Smooth muscle cell (in vitro differentiated cells): ENCODE results near the gene MPP3. TPM values are rescaled to one million over a fixed set of nuclear protein-coding genes. Genes with fewer than 3 reads are reported as not detected.

ENCODE experiments used
- DNase-seq: peaks from one replicate; lab custom pipeline; 2025; ENCODE audit not compliant: unreplicated experiment; lab: John Stamatoyannopoulos, UW
- H2AFZ ChIP-seq: fragments of 200-600 bp; sonication (generic); 2 replicates; pipeline ENCODE4 v1.6.0; 2016; ENCODE audit warnings: antibody characterized with exemption, low read depth, mild to moderate bottlenecking
- H3F3A ChIP-seq: fragments of 200-600 bp; sonication (generic); 2 replicates; pipeline ENCODE4 v1.6.0; 2017; ENCODE audit warnings: antibody characterized with exemption, low read depth
- H3K27ac ChIP-seq: fragments of 200-600 bp; sonication (generic); 2 replicates; pipeline ENCODE4 v1.5.1; 2016; ENCODE audit warnings: low read depth, mild to moderate bottlenecking
- H3K27me3 ChIP-seq: fragments of 200-600 bp; sonication (generic); 2 replicates; pipeline ENCODE4 v1.6.1; 2016; ENCODE audit warnings: low read depth, mild to moderate bottlenecking
- H3K36me3 ChIP-seq: fragments of 200-600 bp; sonication (generic); 2 replicates; pipeline ENCODE4 v1.5.1; 2016; ENCODE audit warnings: low read depth
- H3K4me1 ChIP-seq: fragments of 200-600 bp; sonication (generic); 2 replicates; pipeline ENCODE4 v1.5.1; 2016; ENCODE audit warnings: low read depth
- H3K4me2 ChIP-seq: fragments of 200-600 bp; sonication (generic); 2 replicates; pipeline ENCODE4 v1.6.0; 2016; ENCODE audit warnings: mild to moderate bottlenecking
- H3K4me3 ChIP-seq: fragments of 200-600 bp; sonication (generic); 2 replicates; pipeline ENCODE4 v1.5.1; 2016; ENCODE audit warnings: mild to moderate bottlenecking
- H3K79me2 ChIP-seq: fragments of 200-600 bp; sonication (generic); 2 replicates; pipeline ENCODE4 v1.6.0; 2016; ENCODE audit warnings: low read depth, mild to moderate bottlenecking
- H3K9ac ChIP-seq: fragments of 200-600 bp; sonication (generic); 2 replicates; pipeline ENCODE4 v1.6.0; 2016; ENCODE audit warnings: low read depth
- H3K9me3 ChIP-seq: fragments of 200-600 bp; sonication (generic); replicated peaks from 2 replicates; pipeline ENCODE4 v1.5.1; 2016; ENCODE audit warnings: low read depth
- H4K20me1 ChIP-seq: fragments of 200-600 bp; sonication (generic); 2 replicates; pipeline ENCODE4 v1.6.0; 2016; ENCODE audit warnings: low read depth
- WGBS: methylation state at CpG from one replicate; pipeline ENCODE4 v1.1.7; 2016; ENCODE audit warnings: low lambda C conversion rate; 5-methylcytosine and 5-hydroxymethylcytosine counted together
- polyA plus RNA-seq: library from polyadenylated mRNA; unstranded; fragments of >200 nt; fragmentation: Nextera tagmentation; extraction: Ambion mirVana; gene quantifications from 2 replicates; pipeline ENCODE4 v1.2.1, GENCODE V29; 2016
- total RNA-seq: library from RNA; depleted of rRNA; stranded (reverse); fragments of >200 nt; gene quantifications from 2 replicates; pipeline ENCODE4 v1.2.3, GENCODE V29; 2014
- TF ChIP-seq, protein P1 (sequence below): fragments of 200-600 bp; sonication (generic); IDR thresholded peaks from 2 replicates; pipeline ENCODE4 v1.5.1; 2017; ENCODE audit warnings: borderline replicate concordance, mild to moderate bottlenecking, antibody characterized with exemption; ENCODE audit not compliant: insufficient read depth, poor library complexity, severe bottlenecking

Gene MPP3
- total and polyA plus RNA-seq, 2 experiments from 2014 or later: 6.7 to 8.1 TPM

DNA sequence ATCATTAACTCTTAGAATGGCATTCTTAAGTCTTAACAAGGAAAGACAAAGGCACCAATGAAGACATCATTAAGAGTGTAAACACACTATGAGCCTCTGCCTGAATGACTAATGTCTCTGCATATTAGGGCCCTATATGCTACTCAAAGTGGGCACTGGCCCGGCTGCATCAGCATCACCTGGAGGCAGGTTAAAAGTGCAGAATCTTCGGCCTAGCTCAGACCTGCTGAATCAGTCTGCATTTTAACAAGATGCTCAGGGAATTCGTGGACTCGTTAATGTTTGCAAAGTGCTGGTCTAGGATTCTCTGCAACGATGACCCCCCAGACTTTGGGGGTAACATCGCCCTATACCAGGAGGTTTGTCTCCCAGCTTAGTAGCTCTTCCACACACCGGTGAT, 6.7 kb downstream of the MPP3 start:
- H4K20me1 ChIP-seq: no peaks in the 10 kb centered on the region
- no peaks in the 10 kb centered on the region for H3K79me2 ChIP-seq
- no peak for DNase-seq
- H3K27ac ChIP-seq: no peak overlapping the region
- H2AFZ ChIP-seq: no peak overlapping the region
- H3K4me3 ChIP-seq: no peak overlapping the region
- TF ChIP-seq, protein P1, sequence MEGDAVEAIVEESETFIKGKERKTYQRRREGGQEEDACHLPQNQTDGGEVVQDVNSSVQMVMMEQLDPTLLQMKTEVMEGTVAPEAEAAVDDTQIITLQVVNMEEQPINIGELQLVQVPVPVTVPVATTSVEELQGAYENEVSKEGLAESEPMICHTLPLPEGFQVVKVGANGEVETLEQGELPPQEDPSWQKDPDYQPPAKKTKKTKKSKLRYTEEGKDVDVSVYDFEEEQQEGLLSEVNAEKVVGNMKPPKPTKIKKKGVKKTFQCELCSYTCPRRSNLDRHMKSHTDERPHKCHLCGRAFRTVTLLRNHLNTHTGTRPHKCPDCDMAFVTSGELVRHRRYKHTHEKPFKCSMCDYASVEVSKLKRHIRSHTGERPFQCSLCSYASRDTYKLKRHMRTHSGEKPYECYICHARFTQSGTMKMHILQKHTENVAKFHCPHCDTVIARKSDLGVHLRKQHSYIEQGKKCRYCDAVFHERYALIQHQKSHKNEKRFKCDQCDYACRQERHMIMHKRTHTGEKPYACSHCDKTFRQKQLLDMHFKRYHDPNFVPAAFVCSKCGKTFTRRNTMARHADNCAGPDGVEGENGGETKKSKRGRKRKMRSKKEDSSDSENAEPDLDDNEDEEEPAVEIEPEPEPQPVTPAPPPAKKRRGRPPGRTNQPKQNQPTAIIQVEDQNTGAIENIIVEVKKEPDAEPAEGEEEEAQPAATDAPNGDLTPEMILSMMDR: no peak
- no peaks in the 10 kb centered on the region for H3K9me3 ChIP-seq
- H3K36me3 ChIP-seq: no peaks in the 10 kb centered on the region
- no peak overlapping the region for H3K9ac ChIP-seq
- WGBS: 97% methylated on average over 7 of the region's 7 CpGs
- H3K4me2 ChIP-seq: no peak overlapping the region
- no peaks in the 10 kb centered on the region for H3K27me3 ChIP-seq
- H3F3A ChIP-seq: no peaks in the 10 kb centered on the region
- H3K4me1 ChIP-seq: no peaks in the 10 kb centered on the region

DNA sequence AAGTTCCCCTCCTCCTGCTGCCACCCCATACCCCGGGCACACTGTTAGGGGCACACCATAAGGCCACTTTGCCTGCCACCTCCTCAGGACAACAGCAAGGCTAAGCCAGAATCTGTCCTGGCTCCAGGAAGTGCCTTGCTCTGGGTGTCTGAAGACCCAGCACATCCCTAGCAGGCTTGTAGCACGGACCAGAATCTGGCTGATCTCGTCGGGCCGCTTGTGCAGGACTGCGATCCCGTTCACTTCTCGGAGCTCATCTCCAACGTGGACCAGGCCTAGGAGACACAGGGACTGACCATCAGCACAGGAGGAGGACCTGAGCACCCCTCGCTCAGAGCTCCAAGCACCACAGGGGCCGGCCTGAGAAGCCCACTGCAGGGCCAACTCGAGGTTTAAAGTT, 7.4 kb downstream of the MPP3 start:
- no peaks in the 10 kb centered on the region for H3K27me3 ChIP-seq
- no peak overlapping the region for H2AFZ ChIP-seq
- TF ChIP-seq, protein P1: no peak
- no peaks in the 10 kb centered on the region for H4K20me1 ChIP-seq
- H3K36me3 ChIP-seq: no peaks in the 10 kb centered on the region
- no peaks in the 10 kb centered on the region for H3F3A ChIP-seq
- no peaks in the 10 kb centered on the region for H3K9me3 ChIP-seq
- H3K4me1 ChIP-seq: no peaks in the 10 kb centered on the region
- no peak overlapping the region for H3K4me2 ChIP-seq
- no peaks in the 10 kb centered on the region for H3K79me2 ChIP-seq
- DNase-seq: no peak
- H3K9ac ChIP-seq: no peak overlapping the region
- H3K4me3 ChIP-seq: no peak overlapping the region
- H3K27ac ChIP-seq: no peak overlapping the region
- WGBS: 94% methylated on average over 12 of the region's 12 CpGs

DNA sequence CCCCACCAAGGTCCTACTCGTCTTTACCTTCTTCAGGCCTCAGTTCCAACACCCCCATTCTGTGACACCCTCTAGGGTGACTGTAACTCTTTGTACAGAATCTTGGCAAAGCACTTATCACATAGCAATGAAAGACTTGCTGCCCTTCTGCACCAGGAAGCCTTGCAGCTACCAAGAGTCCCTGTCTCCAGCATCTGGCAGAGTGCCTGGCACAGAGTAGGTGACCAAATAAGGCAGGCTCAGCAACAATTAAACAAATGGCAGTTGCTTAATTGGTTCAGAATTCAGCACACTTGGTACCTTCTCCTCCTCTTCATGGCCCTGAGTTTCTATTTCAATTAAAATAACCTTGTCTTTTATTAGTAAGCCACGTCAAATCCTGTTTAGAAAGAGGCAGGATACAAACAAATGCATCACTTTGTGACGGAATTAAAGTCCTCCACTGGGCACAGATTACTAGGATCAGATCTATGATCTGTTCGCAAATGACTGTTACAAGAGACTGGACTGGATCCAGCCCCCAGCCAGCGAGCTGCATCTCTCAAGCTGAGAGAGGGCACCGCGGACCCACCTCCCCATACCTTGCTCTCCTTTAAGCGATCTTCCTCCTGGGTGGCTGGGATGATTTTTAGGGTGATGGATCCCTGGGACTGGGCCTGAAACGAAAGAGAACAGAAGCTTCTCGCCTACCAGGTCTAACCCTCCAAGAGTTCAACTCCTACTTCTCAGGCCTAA, 9.4 kb downstream of the MPP3 start:
- TF ChIP-seq, protein P1: no peak
- WGBS: 93% methylated on average over 10 of the region's 10 CpGs
- DNase-seq: no peak

DNA sequence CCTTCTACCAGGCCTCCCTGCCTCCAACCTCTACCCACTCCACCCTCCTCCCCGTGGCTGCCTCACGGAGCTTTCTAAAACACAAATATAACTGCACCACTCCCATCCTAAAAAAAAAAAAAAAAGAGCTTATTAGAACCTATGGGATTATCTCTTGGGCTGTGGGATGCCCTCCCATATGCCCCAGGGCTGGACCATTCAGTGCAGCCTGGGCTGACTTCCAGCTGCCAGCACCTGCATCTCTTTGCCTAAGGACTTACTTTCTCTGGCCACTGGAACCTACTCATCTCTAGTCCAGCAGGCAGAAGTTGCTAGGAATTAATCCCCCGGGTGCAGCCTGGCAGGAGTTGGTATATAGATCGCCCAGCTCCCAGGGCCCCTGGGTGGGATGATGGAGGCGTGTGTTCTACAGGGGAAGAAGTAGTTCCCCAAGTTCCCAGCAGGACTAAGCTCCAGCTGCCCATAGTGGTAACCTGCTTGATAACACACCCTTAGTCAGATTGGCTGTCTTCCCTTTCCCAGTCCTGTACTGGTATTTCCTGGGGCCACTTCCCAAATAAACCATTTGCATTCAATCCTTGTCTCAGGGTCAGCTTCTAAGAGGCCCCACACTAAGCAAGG, 10.3 kb downstream of the MPP3 start:
- Histone ChIP-seq H4K20me1 (no peaks in the 10 kb centered on the region), H3K4me2 (no peak overlapping the region), H3K9ac (no peak overlapping the region), H3K27ac (no peak overlapping the region), H3F3A (no peaks in the 10 kb centered on the region), H3K4me1 (no peaks in the 10 kb centered on the region), H3K9me3 (no peaks in the 10 kb centered on the region), H3K4me3 (no peak overlapping the region), H3K79me2 (no peaks in the 10 kb centered on the region), H2AFZ (no peak overlapping the region), H3K27me3 (no peaks in the 10 kb centered on the region), H3K36me3 (no peaks in the 10 kb centered on the region)
- TF ChIP-seq, protein P1: no peak
- 76% methylated on average over 5 of the region's 5 CpGs for WGBS
- no peak for DNase-seq

More for the DNA sequence above, 9.4 kb downstream of the MPP3 start:
- no peak overlapping the region for H3K27ac ChIP-seq
- H3K4me2 ChIP-seq: no peak overlapping the region
- no peak overlapping the region for H3K4me3 ChIP-seq
- no peaks in the 10 kb centered on the region for H3K9me3 ChIP-seq
- no peaks in the 10 kb centered on the region for H3K36me3 ChIP-seq
- no peaks in the 10 kb centered on the region for H4K20me1 ChIP-seq
- no peaks in the 10 kb centered on the region for H3K79me2 ChIP-seq
- no peak overlapping the region for H2AFZ ChIP-seq
- H3K9ac ChIP-seq: no peak overlapping the region
- no peaks in the 10 kb centered on the region for H3K4me1 ChIP-seq
- H3F3A ChIP-seq: no peaks in the 10 kb centered on the region
- no peaks in the 10 kb centered on the region for H3K27me3 ChIP-seq
